HK-2 (cell line): Measurements from ENCODE around the gene AKR1B15.
"Not testable (repeated sequence)": the region's sequence is repeated elsewhere in the genome, so short reads cannot be mapped to it uniquely, and the experiment has no call there.

Experiments used
- DNase-seq: peaks from one replicate; pipeline ENCODE4 v3.0.0-alpha.2; 2018; ENCODE audit not compliant: unreplicated experiment

The AKR1B15 gene

DNA sequence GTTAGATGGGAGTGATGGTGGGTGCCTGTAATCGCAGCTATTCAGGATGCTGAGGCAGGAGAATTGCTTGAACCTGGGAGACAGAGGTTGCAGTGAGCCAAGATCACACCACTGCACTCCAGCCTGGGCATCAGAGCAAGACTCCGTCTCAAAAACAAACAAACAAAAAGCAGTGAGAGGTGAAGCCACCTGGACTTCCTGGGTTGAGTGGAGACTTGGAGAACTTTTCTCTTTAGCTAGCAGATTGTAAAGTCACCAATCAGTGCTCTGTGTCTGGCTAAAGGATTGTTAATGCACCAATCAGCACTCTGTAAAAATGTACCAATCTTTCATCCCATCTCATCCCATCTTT, 14.5 kb downstream of the AKR1B15 start:
- not testable (repeated sequence) for DNase-seq

DNA sequence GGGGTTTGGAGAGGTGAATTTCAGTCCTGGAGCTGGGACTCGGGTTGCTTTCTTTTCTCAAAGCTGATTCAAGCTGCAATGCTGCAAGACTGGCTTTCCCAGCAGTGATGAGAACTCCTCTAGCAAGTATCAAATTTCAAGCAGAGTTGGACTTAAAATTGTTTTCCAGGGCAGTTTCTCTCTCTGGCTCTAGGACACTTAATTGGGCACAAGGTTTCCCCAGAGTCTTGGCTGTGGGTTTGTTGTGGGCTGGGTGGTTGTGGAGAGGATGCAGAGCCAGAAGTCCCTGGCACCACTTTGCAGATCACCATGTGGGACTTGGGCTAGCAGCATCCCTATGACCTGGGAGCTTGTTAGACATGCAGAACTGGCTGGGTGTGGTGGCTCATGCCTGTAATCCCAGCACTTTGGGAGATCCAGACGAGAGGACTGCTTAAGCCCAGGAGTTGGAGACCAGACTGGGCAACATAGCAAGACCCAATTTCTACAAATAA, 16.8 kb downstream of the AKR1B15 start:
- no peak for DNase-seq

DNA sequence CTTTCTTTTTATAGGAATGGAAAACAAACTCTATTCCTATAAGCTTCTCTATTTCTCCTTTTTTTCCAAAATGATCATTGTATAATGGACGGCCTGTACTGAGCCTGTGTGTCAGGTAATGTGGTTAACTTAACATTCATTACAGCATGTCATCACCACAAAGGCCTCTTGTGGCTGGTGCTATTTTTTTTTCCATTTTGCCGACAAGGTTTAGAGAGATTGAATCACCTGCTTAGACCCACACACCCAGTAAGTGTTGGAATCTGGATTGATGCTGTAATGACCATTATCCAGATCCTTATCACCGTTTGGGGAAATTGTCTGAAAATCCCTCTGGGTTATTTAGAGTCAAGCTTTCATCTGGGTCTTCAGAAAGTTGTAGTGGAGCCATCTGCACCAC, 18.5 kb downstream of the AKR1B15 start:
- no peak for DNase-seq

- DNase-seq: not testable (repeated sequence)
These were observed 21.1 kb downstream of the AKR1B15 start for GRCh38 chr7:134569962-134570361.

DNA sequence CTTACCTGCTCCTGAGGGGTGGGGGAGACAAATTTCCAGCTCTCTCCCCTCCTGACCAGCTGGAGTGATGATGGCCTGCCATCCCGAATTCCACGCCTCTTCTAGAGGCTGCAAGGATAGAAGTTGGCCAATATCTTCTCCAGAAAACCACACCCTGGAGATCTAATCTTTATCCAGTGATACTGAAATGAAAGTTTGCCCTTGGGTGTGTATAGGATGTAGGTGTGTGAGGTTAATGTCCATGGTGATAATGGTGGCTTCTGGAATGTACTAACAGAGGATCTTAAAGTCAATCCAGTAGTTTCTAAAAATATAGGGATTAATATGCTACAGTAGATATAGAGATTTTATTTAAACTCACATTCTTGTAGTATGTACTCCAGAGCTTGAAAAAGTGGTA, 22.2 kb downstream of the AKR1B15 start:
- no peak for DNase-seq

DNA sequence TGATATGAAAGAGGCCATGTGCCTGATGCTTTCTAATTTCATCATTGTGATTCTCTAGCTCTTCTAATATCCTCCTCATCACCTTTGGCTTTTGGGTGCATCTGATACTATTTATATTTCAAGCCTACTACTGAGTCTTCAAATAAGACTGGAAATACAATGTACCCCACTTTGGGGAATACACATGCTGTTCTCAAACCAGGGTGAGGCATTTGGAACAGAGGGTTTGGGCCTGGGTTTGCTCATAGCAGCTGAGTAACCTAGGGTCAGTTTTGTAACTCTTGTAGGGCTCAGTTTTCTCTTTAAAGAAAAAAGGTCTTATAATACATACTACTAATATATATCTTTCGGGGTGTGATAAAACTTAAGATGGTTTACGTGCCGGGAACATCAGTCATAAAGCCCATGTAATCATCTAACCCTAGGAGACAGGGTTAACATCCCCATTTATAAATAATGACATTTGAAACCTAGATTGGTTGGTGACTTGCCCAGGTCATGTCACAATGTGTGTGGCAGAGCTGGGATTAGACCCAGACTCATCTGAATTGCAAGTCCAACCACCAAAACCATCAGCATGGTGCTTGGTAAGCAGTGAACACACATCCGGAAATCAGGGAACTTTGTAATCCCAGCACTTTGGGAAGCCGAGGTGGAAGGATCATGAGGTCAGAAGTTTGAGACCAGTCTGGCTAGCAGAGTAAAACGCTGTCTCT, 23.0 kb downstream of the AKR1B15 start:
- DNase-seq: no peak

GRCh38 chr7:134574322-134574721, 25.4 kb downstream of the AKR1B15 start:
- DNase-seq: no peak

- no peak for DNase-seq
These were observed 35.4 kb downstream of the AKR1B15 start for GRCh38 chr7:134584290-134584689.

GRCh38 chr7:134585897-134586296, 37.0 kb downstream of the AKR1B15 start:
- no peak for DNase-seq

GRCh38 chr7:134587750-134588149, 38.8 kb downstream of the AKR1B15 start:
- DNase-seq: no peak

DNA sequence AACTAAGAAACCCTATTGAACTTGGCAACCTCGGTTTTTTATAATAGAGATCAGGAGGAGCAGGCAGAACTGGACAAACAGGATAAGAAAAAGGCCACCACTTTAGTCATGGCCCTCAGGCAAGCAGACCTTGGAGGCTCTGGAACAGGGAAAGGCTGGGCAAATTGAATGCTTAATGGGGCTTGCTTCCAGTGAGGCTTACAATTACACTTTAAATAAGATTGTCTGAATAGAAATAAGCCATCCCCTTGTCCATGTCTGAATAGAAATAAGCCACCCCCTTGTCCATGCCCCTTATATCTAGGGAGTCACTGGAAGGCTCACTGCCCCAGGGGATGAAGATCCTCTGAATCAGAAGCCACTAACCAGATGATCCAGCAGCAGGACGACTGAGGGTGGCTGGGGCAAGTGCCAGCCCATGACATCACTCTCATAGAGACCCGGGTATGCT, 40.6 kb downstream of the AKR1B15 start:
- no peak for DNase-seq

DNA sequence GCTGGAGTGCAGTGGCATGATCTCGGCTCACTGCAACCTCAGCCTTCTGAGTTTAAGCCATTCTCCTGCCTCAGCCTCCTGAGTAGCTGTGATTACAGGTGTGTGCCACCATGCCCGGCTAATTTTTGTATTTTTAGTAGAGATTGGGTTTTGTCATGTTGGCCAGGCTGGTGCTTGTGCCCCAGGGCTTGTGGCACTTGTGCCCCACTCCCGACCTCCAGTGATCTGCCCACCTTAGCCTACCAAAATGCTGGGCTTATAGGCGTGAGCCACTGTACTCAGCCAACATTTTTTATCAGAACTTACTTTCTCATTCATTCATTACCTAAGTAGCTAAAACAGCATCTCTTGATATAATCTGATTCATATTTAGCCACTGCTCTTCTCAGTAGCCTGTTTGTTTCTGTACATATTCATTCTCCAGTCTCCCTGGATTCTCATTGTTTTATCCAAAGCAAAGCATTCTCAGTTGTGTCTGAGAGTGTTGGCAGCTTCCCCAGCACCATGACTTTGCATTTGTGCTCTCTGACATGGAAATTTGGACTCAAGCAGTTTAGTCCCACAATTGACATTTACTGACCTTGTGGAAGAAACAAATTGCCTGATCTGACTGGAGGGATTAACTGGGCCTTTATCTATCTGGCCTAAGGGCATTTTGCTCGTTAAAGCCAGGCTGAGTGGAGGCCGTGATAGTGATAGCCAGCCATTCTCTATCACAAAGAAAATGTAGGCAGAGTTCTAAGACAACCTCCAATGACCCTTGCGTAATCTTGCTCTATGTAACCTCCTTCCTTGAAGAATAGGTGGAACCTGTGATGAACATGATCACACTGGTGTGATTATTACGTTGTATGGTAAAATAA, 44.9 kb downstream of the AKR1B15 start:
- DNase-seq: no peak

DNA sequence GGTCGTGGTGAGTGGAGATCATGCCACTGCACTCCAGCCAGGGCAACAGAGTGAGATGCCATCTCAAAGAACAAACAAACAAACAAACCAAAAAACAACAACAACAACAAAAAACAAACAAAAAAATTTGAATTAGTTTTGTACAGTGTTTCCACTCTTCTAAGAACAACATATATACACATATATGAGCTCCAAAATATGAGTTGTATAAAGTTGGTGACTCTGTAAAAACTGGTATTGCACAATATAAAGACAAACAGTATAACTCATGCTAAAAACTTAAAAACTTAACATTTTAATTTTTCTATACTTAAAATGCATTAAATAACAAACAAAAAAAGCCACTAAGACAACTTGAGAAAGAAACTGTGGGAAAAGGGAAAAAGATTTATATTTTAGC, 46.0 kb downstream of the AKR1B15 start:
- no peak for DNase-seq

DNA sequence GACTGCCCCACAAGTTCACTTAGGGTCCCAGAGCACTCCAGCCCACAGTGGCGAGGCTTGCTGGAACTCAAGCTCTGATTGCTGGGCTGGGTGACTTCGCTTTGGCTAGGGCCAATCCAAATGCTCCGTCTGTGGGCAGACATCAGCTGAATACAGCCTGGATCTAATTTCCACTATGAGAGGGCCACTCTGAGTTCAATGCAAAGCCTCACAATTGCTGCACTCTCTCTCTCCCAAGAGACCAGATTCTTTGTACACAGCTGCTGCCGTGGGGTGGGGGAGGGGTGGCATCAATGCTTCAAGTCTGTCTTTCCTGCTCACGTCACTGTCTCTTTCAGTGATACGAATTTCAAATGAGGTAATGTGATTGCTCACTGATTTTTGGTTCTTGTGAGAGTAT, 50.5 kb downstream of the AKR1B15 start:
- no peak for DNase-seq

GRCh38 chr7:134601459-134601858, 52.5 kb downstream of the AKR1B15 start:
- DNase-seq: no peak

DNA sequence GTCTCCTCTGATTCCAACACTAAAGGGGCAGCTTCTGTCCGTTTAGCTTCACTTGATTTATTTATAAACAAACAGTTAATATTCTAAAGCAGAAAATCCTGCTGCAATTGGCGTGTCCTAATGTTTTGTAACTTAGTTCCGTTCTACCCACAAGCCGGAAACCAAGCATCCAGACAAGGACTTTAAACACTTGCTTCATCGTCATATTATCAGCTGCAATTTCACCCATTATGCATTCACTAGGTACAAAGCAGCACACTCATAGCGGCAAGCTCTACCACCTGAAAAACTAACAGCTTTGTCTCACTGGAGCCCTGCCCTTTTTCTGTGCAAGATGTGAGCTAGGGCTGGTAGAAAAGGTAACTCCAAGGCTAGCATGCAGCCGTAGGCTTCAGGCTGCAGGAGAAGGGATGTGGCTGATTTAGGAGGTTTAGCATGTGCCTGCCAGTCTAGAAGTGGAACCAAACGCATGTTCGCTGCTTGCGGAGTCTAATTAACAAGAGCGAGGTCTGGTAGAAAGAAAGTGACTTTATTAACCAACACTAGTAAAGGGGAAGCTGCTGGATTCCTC, 54.1 kb downstream of the AKR1B15 start:
- no peak for DNase-seq

DNA sequence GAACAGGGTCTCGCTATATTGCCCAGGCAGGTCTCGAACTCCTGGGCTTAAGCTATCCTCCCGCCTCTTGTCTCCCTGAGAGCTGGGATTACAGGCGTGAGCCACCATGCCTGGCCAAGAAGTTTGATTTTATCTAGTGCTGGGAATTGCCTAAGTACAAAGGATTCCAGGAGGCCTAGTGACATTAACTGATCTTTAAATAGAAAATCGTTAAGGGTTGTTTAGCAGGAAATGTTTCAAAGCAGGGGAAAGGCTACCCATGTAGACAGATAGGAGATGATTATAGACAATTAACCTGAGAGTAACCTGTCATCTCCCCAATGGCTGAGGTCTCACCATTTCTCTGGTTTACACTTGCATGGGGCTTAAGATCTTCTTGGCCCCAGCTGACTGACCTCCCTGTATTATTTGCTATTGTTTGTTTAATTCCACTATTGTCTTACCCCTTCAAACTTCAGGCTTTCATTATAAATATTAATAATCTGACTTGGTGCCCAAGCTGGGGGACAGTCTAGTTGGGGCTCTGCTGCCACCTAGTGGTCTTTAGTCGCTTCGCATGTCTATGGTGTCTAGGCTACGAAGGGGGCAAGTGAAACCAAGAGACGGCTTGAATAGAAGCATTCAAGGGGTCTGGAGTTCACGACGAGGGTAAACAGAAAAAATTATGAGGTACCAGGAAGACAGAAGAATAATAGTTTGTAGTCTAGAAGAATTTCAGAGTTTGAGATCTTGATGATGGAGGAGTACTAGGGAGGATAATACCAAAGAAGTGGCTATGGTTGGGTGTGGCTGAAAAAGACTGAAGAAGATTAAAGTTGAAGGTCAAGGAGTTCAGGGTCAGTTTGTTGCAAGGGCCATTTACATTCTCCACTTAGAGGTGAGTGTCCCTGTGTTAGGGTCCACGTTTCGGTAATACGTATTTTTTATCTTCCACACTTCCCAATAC, 57.3 kb downstream of the AKR1B15 start:
- DNase-seq: peak; percentile 41

DNA sequence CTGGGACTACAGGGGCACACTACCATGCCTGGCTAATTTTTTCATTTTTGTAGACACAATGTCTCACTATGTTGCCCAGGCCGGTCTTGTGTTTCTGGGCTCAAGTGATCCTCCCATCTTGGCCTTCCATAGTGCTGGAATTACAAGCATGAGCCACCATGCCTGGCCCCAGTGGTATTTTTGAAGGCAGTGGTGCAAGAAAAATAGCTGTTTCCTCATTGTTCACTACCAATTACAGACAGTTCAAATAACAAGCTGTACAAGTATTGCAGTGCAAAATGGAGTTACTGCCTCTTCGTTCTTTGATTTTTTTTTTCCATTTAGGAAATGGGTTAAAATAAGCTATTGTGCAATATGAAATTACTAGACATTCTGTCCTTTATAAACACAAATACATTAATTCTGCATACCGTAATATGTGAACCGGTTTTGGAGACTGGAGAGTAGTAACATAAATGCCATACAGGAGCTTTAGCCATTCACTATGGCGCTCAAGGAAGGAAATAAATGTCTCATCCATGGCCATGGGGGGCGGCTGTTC, 62.8 kb downstream of the AKR1B15 start:
- DNase-seq: no peak

GRCh38 chr7:134612197-134612596, 63.3 kb downstream of the AKR1B15 start:
- no peak for DNase-seq

- no peak for DNase-seq
These were observed 64.9 kb downstream of the AKR1B15 start for GRCh38 chr7:134613623-134614347.

DNA sequence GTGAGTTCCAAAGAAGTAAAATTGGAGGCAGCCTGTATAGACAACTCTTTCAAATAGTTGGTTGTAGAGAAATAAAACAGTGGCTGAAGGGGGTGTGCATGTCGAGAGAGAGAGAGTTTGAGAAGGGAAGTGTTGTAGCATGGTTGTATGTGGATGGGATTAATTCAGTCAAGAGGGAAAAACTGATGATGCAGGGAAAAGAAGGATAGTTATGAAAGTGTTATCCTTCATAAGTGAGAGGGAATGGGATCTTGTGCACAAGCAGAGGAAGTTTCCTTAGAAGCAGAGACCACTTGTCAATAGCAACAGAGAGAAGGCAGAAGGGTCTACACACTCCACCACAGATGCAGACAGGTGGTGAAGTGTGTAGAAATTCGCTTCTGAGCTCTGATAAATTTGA, 67.7 kb downstream of the AKR1B15 start:
- no peak for DNase-seq
